ENCODE results near the gene HEY2. TPM values are rescaled to one million over a fixed set of nuclear protein-coding genes. Genes with fewer than 3 reads are reported as not detected.

HEY2 gene
- total RNA-seq, 1 donor from 2014 or later, result 22.7 TPM

- peak; percentile 87 for DNase-seq (ENCODE audit: extremely low spot score, unreplicated experiment)
- peak overlapping the region; percentile 87 for H3K4me3 Mint-ChIP-seq (ENCODE audit: unreplicated experiment)
These were observed 1.6 kb upstream of the HEY2 start for GRCh38 chr6:125747589-125748405.

DNA sequence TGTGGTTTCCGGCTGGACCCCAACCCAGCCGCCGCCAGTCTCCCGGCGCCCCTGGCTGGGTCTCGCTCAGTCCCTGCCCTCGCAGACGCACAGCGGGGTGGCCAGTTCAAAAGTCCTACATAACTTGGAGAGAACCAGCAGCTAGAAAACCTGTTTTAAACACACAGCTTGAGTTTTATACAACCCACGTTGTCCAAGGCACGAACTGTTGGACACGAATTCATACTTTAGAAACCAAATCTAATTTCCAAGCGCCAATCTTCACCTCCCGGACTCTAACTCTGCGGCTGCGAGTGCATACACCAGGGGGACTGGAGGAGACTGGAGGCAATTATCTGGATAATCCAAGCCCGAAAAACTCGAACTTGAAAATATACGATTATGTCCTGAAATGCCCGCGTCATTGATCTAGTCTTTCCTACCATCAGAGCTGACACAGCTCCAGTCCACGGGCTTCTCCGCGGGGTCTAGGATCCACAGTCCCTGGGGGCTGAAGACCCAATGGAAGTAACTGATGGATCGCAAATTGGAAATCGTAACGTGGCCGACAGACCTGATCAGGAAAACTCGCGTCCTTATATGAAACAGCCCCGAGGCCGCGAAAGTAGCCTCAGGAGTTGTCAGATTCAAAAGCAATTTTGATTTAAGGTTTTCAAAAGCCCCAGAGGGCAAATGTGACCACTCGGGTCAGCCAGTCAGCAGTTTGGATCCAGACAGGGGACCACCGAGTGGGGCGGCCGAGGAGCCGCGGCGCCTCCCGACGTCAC lies 843 bp upstream of the HEY2 start:
- peak overlapping the region; percentile 87 for H3K4me3 Mint-ChIP-seq (ENCODE audit: unreplicated experiment)
- H3K27me3 Mint-ChIP-seq (ENCODE audit: unreplicated experiment), result no peaks in the 10 kb centered on the region
- H3K4me1 Mint-ChIP-seq (ENCODE audit: unreplicated experiment), result peaks cover 62% of the 10 kb centered on the region
- DNase-seq (ENCODE audit: extremely low spot score, unreplicated experiment), result no peak
- H3K9me3 Mint-ChIP-seq (ENCODE audit: unreplicated experiment), result no peaks in the 10 kb centered on the region
- TF ChIP-seq CTCF (IDR thresholded peaks at IDR 0.05), result peak; percentile 26
- H3K36me3 Mint-ChIP-seq (ENCODE audit: unreplicated experiment), result peaks cover 14% of the 10 kb centered on the region
- H3K27ac Mint-ChIP-seq (ENCODE audit: unreplicated experiment), result peak overlapping the region; percentile 97

More at GRCh38 chr6:125747589-125748405, 1.6 kb upstream of the HEY2 start:
- no peak for TF ChIP-seq CTCF (IDR thresholded peaks at IDR 0.05)
- Mint-ChIP-seq H3K27me3 (ENCODE audit: unreplicated experiment) (no peaks in the 10 kb centered on the region), H3K4me1 (ENCODE audit: unreplicated experiment) (peaks cover 57% of the 10 kb centered on the region), H3K27ac (ENCODE audit: unreplicated experiment) (peak overlapping the region; percentile 98), H3K9me3 (ENCODE audit: unreplicated experiment) (no peaks in the 10 kb centered on the region), H3K36me3 (ENCODE audit: unreplicated experiment) (peaks cover 6% of the 10 kb centered on the region)

- no peak for TF ChIP-seq CTCF (IDR thresholded peaks at IDR 0.05)
- peaks cover 62% of the 10 kb centered on the region for H3K4me1 Mint-ChIP-seq (ENCODE audit: unreplicated experiment)
- peak overlapping the region; percentile 95 for H3K4me3 Mint-ChIP-seq (ENCODE audit: unreplicated experiment)
- no peaks in the 10 kb centered on the region for H3K9me3 Mint-ChIP-seq (ENCODE audit: unreplicated experiment)
- H3K27me3 Mint-ChIP-seq (ENCODE audit: unreplicated experiment), result no peaks in the 10 kb centered on the region
- DNase-seq (ENCODE audit: extremely low spot score, unreplicated experiment), result no peak
- peaks cover 27% of the 10 kb centered on the region for H3K36me3 Mint-ChIP-seq (ENCODE audit: unreplicated experiment)
- H3K27ac Mint-ChIP-seq (ENCODE audit: unreplicated experiment), result peak overlapping the region; percentile 88
These were observed 646 bp downstream of the HEY2 start for GRCh38 chr6:125749865-125750691.

DNA sequence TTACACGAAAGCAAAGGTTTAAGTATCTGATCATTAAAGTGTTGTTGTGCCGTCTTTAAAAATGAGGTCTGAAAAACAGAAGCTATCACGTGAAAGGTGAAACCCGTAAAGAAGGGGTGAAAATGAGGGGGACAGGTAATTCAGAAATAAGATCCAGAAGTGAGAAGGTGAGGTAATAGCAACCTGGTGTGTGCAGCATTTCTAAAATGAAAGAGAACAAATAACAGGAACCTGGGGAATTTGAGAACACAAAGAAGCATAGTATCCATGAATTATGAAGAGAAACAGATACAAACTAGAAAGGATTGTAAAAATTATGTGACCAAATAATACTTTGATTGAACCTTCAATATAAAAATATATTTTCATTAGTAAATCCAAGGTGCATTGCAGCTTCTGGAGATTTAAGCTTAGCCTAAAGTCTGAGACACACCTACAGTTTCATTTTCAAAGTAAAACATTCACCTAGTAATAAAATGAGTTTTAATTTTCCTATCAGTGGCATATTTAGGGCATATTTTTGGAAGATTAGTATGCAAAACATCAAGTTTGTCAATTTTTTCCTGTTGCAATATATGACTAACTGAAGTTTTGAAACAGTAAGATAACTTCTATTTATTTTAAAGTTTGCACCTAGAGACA lies 1.4 kb downstream of the HEY2 start:
- peaks cover 27% of the 10 kb centered on the region for H3K36me3 Mint-ChIP-seq (ENCODE audit: unreplicated experiment)
- H3K4me3 Mint-ChIP-seq (ENCODE audit: unreplicated experiment), result peak overlapping the region; percentile 95
- no peaks in the 10 kb centered on the region for H3K9me3 Mint-ChIP-seq (ENCODE audit: unreplicated experiment)
- TF ChIP-seq CTCF (IDR thresholded peaks at IDR 0.05), result no peak
- DNase-seq (ENCODE audit: extremely low spot score, unreplicated experiment), result no peak
- H3K27me3 Mint-ChIP-seq (ENCODE audit: unreplicated experiment), result no peaks in the 10 kb centered on the region
- H3K27ac Mint-ChIP-seq (ENCODE audit: unreplicated experiment), result peak overlapping the region; percentile 88
- H3K4me1 Mint-ChIP-seq (ENCODE audit: unreplicated experiment), result peaks cover 56% of the 10 kb centered on the region

All from osteocyte (in vitro differentiated cells).